OCI-LY3 (cell line): ENCODE results near the gene TRERF1.

Source experiments
- H2AFZ ChIP-seq: fragments of 200-600, 300-600 bp; shearing (Covaris generic); 2 replicates; pipeline ENCODE4 v1.6.0; 2014; ENCODE audit warnings: antibody characterized with exemption, low read depth, low read length
- H3K27ac ChIP-seq: fragments of 200-600, 300-600 bp; sonication (generic); 2 replicates; pipeline ENCODE4 v1.5.1; 2014; ENCODE audit warnings: mild to moderate bottlenecking, low read length, moderate library complexity, mixed read lengths
- H3K27me3 ChIP-seq: fragments of 200-600, 300-600 bp; sonication (generic); 2 replicates; pipeline ENCODE4 v1.6.1; 2014; ENCODE audit warnings: low read depth, low read length, mixed read lengths
- H3K36me3 ChIP-seq: fragments of 200-600, 300-600 bp; sonication (generic); replicated peaks from 2 replicates; pipeline ENCODE3; 2014; ENCODE audit warnings: low read depth, low read length, mixed read lengths
- H3K4me1 ChIP-seq: fragments of 300-600, 200-600 bp; sonication (generic); 2 replicates; pipeline ENCODE4 v1.6.1; 2014; ENCODE audit warnings: low read length, mixed read lengths
- H3K4me2 ChIP-seq: fragments of 200-600, 300-600 bp; sonication (generic); 2 replicates; pipeline ENCODE4 v1.6.1; 2014; ENCODE audit warnings: low read length, mixed read lengths
- H3K4me3 ChIP-seq: fragments of 300-600, 200-600 bp; sonication (generic); 2 replicates; pipeline ENCODE4 v1.5.1; 2014; ENCODE audit warnings: antibody characterized with exemption, mild to moderate bottlenecking, low read length, moderate library complexity
- H3K79me2 ChIP-seq: fragments of 300-600, 200-600 bp; shearing (Covaris generic); 2 replicates; pipeline ENCODE4 v1.6.1; 2014; ENCODE audit warnings: mild to moderate bottlenecking, low read length, mixed read lengths
- H3K9ac ChIP-seq: fragments of 300-600, 200-600 bp; shearing (Covaris generic); 2 replicates; pipeline ENCODE4 v1.6.0; 2014; ENCODE audit warnings: mild to moderate bottlenecking, low read length, moderate library complexity
- H3K9me3 ChIP-seq: fragments of 200-600, 300-600 bp; shearing (Covaris generic); 2 replicates; pipeline ENCODE4 v1.6.1; 2014; ENCODE audit warnings: low read length, mixed read lengths; ENCODE audit not compliant: insufficient read depth
- H4K20me1 ChIP-seq: fragments of 200-600, 300-600 bp; sonication (generic); 2 replicates; pipeline ENCODE4 v1.6.1; 2016; ENCODE audit warnings: low read length, mixed read lengths; ENCODE audit not compliant: insufficient read depth
- EZH2phosphoT487 ChIP-seq: fragments of 200-600 bp; shearing (Covaris generic); IDR thresholded peaks from 2 replicates; pipeline ENCODE4 v1.6.1; 2018; ENCODE audit warnings: antibody characterized with exemption, mixed run types, low read depth
- TF ChIP-seq, protein P1 (sequence below): fragments of 200-600, 300-600 bp; sonication (generic); IDR thresholded peaks from 2 replicates; pipeline ENCODE4 v1.5.1; 2014; ENCODE audit warnings: antibody characterized with exemption, low read length, low read depth

Gene TRERF1, protein sequence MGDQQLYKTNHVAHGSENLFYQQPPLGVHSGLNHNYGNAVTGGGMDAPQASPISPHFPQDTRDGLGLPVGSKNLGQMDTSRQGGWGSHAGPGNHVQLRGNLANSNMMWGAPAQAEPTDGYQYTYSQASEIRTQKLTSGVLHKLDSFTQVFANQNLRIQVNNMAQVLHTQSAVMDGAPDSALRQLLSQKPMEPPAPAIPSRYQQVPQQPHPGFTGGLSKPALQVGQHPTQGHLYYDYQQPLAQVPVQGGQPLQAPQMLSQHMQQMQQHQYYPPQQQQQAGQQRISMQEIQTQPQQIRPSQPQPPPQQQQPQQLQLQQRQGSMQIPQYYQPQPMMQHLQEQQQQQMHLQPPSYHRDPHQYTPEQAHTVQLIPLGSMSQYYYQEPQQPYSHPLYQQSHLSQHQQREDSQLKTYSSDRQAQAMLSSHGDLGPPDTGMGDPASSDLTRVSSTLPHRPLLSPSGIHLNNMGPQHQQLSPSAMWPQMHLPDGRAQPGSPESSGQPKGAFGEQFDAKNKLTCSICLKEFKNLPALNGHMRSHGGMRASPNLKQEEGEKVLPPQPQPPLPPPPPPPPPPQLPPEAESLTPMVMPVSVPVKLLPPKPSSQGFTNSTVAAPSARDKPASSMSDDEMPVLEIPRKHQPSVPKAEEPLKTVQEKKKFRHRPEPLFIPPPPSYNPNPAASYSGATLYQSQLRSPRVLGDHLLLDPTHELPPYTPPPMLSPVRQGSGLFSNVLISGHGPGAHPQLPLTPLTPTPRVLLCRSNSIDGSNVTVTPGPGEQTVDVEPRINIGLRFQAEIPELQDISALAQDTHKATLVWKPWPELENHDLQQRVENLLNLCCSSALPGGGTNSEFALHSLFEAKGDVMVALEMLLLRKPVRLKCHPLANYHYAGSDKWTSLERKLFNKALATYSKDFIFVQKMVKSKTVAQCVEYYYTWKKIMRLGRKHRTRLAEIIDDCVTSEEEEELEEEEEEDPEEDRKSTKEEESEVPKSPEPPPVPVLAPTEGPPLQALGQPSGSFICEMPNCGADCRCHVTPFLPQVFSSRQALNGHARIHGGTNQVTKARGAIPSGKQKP (N-terminal part only)

DNA sequence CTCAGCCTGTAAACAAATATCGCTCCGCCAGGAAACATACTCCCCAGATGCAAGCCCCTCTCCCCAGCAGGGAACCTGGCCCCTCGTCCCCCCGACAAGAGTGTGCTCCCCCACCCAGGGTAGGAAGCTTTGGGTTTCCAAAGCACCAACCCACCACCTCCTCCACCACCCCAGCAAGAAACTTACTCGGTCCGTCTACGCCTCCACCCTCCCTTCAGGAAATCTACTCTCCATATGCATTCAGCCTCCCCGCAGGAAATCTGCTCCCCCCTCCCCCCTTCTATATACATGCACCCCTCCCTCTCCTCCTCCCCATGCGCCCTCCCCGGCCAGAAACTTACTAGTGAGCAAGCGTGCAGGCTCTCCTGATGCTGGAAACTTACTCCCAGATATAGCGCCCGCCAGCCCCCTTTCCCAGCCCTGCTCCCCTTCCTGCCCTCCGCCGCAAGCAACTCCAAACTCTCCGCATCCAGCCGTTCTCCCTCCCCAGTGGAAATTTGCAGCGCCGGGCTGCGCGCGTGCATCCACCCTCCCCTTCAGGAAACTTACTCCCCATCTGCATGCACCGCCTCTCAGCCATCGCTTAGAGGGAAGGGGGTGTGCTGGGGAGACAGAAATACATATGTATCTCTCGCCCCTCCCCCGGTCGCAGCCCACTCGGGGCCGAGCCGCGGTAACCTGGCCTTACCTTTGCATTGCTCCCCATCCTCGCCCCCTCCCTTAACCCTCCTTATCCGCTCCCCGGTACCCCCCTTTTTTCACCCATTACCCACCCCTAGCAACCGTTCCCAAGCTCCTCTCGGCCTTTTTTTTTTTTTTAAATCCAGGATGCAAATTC is at the start of gene TRERF1:
Gene TRERF1 (minus strand): TSS at position 594 of the 838 bp plus-strand sequence. CDS start 182,336 bp downstream, outside the sequence.
- peak within 1 kb of the TSS; percentile 62; the same call in 1 of the 2 replicates for H2AFZ ChIP-seq
- no peaks in the 10 kb centered on the region for H3K27me3 ChIP-seq
- peak within 1 kb of the TSS; percentile 93 for H3K4me3 ChIP-seq
- H3K79me2 ChIP-seq: peaks cover 54% of the 10 kb centered on the region
- no peaks in the 10 kb centered on the region for H3K9me3 ChIP-seq
- H4K20me1 ChIP-seq: 0 out of 2 replicates have a peak, but pooled peaks cover 13% of the 10 kb centered on the region
- peak within 1 kb of the TSS; percentile 91 for H3K27ac ChIP-seq
- peaks cover 27% of the 10 kb centered on the region for H3K36me3 ChIP-seq
- no peak for TF ChIP-seq EZH2phosphoT487
- TF ChIP-seq, protein P1, sequence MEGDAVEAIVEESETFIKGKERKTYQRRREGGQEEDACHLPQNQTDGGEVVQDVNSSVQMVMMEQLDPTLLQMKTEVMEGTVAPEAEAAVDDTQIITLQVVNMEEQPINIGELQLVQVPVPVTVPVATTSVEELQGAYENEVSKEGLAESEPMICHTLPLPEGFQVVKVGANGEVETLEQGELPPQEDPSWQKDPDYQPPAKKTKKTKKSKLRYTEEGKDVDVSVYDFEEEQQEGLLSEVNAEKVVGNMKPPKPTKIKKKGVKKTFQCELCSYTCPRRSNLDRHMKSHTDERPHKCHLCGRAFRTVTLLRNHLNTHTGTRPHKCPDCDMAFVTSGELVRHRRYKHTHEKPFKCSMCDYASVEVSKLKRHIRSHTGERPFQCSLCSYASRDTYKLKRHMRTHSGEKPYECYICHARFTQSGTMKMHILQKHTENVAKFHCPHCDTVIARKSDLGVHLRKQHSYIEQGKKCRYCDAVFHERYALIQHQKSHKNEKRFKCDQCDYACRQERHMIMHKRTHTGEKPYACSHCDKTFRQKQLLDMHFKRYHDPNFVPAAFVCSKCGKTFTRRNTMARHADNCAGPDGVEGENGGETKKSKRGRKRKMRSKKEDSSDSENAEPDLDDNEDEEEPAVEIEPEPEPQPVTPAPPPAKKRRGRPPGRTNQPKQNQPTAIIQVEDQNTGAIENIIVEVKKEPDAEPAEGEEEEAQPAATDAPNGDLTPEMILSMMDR: no peak; the same call in 1 of the 2 replicates
- peak within 1 kb of the TSS; percentile 92 for H3K4me2 ChIP-seq
- H3K9ac ChIP-seq: peak within 1 kb of the TSS; percentile 100
- peaks cover 32% of the 10 kb centered on the region for H3K4me1 ChIP-seq

DNA sequence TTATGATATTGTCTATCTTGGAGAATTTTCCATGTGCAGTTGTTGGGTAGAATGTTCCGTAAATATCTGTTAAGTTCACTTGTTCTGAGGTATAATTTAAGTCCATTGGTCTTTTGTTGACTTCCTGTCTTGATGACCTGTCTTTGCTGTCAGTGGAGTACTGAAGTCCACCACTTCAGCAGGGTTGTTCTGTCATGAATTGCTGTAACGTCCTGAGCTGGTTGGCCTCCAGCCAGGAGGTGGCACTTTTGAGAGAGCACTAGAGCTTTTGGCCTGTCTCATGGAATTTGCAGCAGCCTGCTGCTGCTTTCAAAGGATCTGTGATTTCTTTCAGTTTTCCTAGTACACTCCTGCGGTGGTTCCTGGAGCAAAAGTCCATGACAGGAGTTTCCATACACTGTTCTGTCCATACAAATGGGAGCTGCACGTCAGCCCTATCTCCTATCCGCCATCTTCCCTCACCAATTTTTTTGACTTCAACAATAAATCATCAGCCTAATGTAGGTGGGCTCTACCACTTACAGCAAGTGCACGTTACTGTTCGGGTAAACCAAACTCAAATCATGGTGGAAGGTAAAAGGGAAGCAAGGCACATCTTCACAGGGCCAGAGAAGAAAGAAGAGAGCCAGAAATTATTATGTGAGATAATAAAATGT is 46.9 kb upstream of the TRERF1 start:
- no peak for TF ChIP-seq EZH2phosphoT487
- TF ChIP-seq, protein P1: peak; percentile 28
- H3K9me3 ChIP-seq: no peaks in the 10 kb centered on the region
- no peak overlapping the region for H3K4me2 ChIP-seq
- no peak overlapping the region for H3K4me3 ChIP-seq
- no peaks in the 10 kb centered on the region for H4K20me1 ChIP-seq
- H3K27me3 ChIP-seq: no peaks in the 10 kb centered on the region
- H3K79me2 ChIP-seq: no peaks in the 10 kb centered on the region
- H3K36me3 ChIP-seq: no peaks in the 10 kb centered on the region
- no peak overlapping the region for H2AFZ ChIP-seq
- no peak overlapping the region for H3K27ac ChIP-seq
- peaks cover 19% of the 10 kb centered on the region for H3K4me1 ChIP-seq
- no peak overlapping the region for H3K9ac ChIP-seq

DNA sequence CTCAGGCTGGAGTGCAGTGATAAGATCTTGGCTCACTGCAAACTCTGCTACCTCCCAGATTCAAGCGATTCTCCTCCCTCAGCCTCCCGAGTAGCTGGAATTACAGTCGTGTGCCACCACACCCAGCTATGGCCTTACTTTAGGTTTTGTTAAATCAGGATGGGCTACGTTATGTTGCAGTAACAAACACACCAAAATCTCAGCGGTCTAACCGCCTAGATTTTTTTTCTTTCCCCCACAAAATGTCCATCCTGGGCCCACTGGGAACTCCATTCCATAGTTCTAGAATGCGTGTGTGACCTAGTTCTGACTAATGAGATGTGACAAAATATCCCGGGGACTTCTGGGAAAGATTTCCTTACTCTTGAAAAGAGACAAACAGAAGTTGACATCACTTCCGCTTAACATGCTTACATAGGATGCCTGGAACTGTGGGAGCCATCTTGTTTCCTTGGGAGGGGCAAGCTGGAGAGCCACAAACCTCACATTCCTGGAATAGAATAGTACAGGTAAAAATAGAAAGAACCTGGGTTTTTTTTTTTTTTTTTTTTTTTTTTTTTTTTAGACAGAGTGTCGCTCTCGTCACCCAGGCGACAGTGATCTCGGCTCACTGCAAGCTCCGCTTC is 42.3 kb upstream of the TRERF1 start:
- Histone ChIP-seq H3K9ac (no peak overlapping the region), H4K20me1 (no peaks in the 10 kb centered on the region), H3K4me1 (no peaks in the 10 kb centered on the region), H3K4me3 (no peak overlapping the region), H3K9me3 (no peaks in the 10 kb centered on the region), H2AFZ (no peak overlapping the region), H3K27me3 (no peaks in the 10 kb centered on the region), H3K27ac (no peak overlapping the region), H3K36me3 (no peaks in the 10 kb centered on the region), H3K79me2 (no peaks in the 10 kb centered on the region), H3K4me2 (no peak overlapping the region)
- TF ChIP-seq, protein P1: no peak
- no peak for TF ChIP-seq EZH2phosphoT487
